Tibial nerve (tissue), 4 donors: Measurements from ENCODE around the gene ELL. TPM values are rescaled to one million over a fixed set of nuclear protein-coding genes. Genes with fewer than 3 reads are reported as not detected.

ENCODE experiments used
- DNase-seq, 2 donors: peaks; one replicate each; pipeline ENCODE4 v3.0.0-alpha.2; 2019; ENCODE audit warnings: low spot score in 2 of 2
- H3K27ac ChIP-seq, 4 donors: fragments of 200-600 bp; sonication (generic) in 3 of 4; one replicate each; pipeline ENCODE4 v1.5.1; 2017 to 2019; ENCODE audit warnings: mild to moderate bottlenecking in 1 of 4
- H3K27me3 ChIP-seq, 2 donors: fragments of 200-600 bp; sonication (generic) in 1 of 2; one replicate each; pipeline versions ENCODE4 v1.5.1 to v1.6.0; 2017 to 2019
- H3K36me3 ChIP-seq, 3 donors: fragments of 200-600 bp; sonication (generic); one replicate each; pipeline ENCODE4 v1.5.1; 2018 to 2019
- H3K4me1 ChIP-seq, 4 donors: fragments of 200-600 bp; sonication (generic) in 3 of 4; one replicate each; pipeline ENCODE4 v1.5.1; 2017 to 2019
- H3K4me3 ChIP-seq, 4 donors: fragments of 200-600 bp; sonication (generic) in 3 of 4; one replicate each; pipeline ENCODE4 v1.5.1; 2017 to 2019; ENCODE audit warnings: mild to moderate bottlenecking in 1 of 4, moderate library complexity in 1 of 4
- H3K9me3 ChIP-seq, 4 donors: fragments of 200-600 bp; sonication (generic) in 3 of 4; one replicate each; pipeline ENCODE4 v1.5.1; 2017 to 2019
- CTCF ChIP-seq, 5 experiments: fragments of 200-600 bp in 3 of 5; fragments of 450-650 bp in 2 of 5; sonication (generic) in 3 of 5; IDR thresholded peaks; one replicate each; pipeline ENCODE4 v1.5.1; 2016 to 2019; ENCODE audit warnings: antibody characterized with exemption in 5 of 5, mild to moderate bottlenecking in 3 of 5, moderate library complexity in 2 of 5
- EP300 ChIP-seq, 2 donors: sonication (generic); formaldehyde crosslinking; IDR thresholded peaks; one replicate each; pipeline ENCODE4 v1.6.1; 2017; ENCODE audit warnings: antibody characterized with exemption in 2 of 2, mild to moderate bottlenecking in 1 of 2
- POLR2A ChIP-seq, 2 donors: fragments of 450-650 bp; IDR thresholded peaks; one replicate each; pipeline ENCODE4 v1.6.1; 2017; ENCODE audit warnings: antibody characterized with exemption in 2 of 2, mild to moderate bottlenecking in 2 of 2, moderate library complexity in 2 of 2
- WGBS, 2 donors: methylation state at CpG; one replicate each; pipeline ENCODE4 v1.1.5; 2018; 5-methylcytosine and 5-hydroxymethylcytosine counted together
- total RNA-seq, 4 donors: library from RNA; depleted of rRNA; stranded (reverse); fragments of >200 nt; gene quantifications; one replicate each; pipeline ENCODE4 v1.1.0, GENCODE V29; 2016

The ELL gene
- total RNA-seq, 4 donors from 2014 or later: 13.8 to 45.9 (median 26.0) TPM

GRCh38 chr19:18430417-18431144 is 91.3 kb downstream of the ELL start:
- DNase-seq: no peak
- H3K36me3 ChIP-seq: peaks cover 0 to 44% (median 0%) of the 10 kb centered on the region in 3 donors
- H3K4me1 ChIP-seq: peaks cover 0 to 70% (median 35%) of the 10 kb centered on the region in 4 donors

GRCh38 chr19:18429717-18430416 is 92.0 kb downstream of the ELL start:
- TF ChIP-seq POLR2A (IDR thresholded peaks at IDR 0.05): no peak
- no peak for TF ChIP-seq CTCF (IDR thresholded peaks at IDR 0.05)
- TF ChIP-seq EP300 (IDR thresholded peaks at IDR 0.05): no peak
- DNase-seq: no peak
- H3K36me3 ChIP-seq: peaks cover 0 to 36% (median 0%) of the 10 kb centered on the region in 3 donors
- H3K9me3 ChIP-seq: no peaks in the 10 kb centered on the region
- WGBS, 2 donors: 43 to 51% methylated on average over 13 of the region's 13 CpGs
- H3K27ac ChIP-seq: peak overlapping the region; percentile 26 to 95 (median 86)
- no peaks in the 10 kb centered on the region for H3K27me3 ChIP-seq
- peaks cover 0 to 77% (median 41%) of the 10 kb centered on the region in 4 donors for H3K4me1 ChIP-seq
- H3K4me3 ChIP-seq: peak overlapping the region in 2 of 4 donors; percentile 50 to 52

More at GRCh38 chr19:18430417-18431144, 91.3 kb downstream of the ELL start:
- H3K9me3 ChIP-seq: no peaks in the 10 kb centered on the region
- TF ChIP-seq CTCF (IDR thresholded peaks at IDR 0.05) (no peak), EP300 (IDR thresholded peaks at IDR 0.05) (no peak), POLR2A (IDR thresholded peaks at IDR 0.05) (no peak)
- H3K4me3 ChIP-seq: no peak overlapping the region
- peak overlapping the region in 1 of 4 donors; percentile 90 for H3K27ac ChIP-seq
- 81 to 85% methylated on average over 19 to 21 of the region's 21 CpGs for WGBS, 2 donors
- no peaks in the 10 kb centered on the region for H3K27me3 ChIP-seq

- 18 to 20% methylated on average over 2 to 6 of the region's 77 CpGs for WGBS, 2 donors
- H3K36me3 ChIP-seq: peaks cover 0 to 29% (median 0%) of the 10 kb centered on the region in 3 donors
- no peaks in the 10 kb centered on the region for H3K9me3 ChIP-seq
- H3K27ac ChIP-seq: peak overlapping the region; percentile 26 to 95 (median 86)
- TF ChIP-seq EP300 (IDR thresholded peaks at IDR 0.05) (no peak), CTCF (IDR thresholded peaks at IDR 0.05) (no peak), POLR2A (IDR thresholded peaks at IDR 0.05) (no peak)
- peak overlapping the region; percentile 15 to 52 (median 48) for H3K4me3 ChIP-seq
- no peaks in the 10 kb centered on the region for H3K27me3 ChIP-seq
- no peak for DNase-seq
- H3K4me1 ChIP-seq: peaks cover 0 to 80% (median 45%) of the 10 kb centered on the region in 4 donors
Measured at GRCh38 chr19:18428787-18429674, 92.8 kb downstream of the ELL start.

- 73 to 76% methylated on average over 14 to 15 of the region's 17 CpGs for WGBS, 2 donors
- Histone ChIP-seq H3K4me3 (no peak overlapping the region), H3K27ac (peak overlapping the region in 3 of 4 donors; percentile 82 to 95 (median 90)), H3K36me3 (peaks cover 0 to 29% (median 0%) of the 10 kb centered on the region in 3 donors), H3K9me3 (no peaks in the 10 kb centered on the region), H3K27me3 (no peaks in the 10 kb centered on the region), H3K4me1 (peaks cover 0 to 82% (median 51%) of the 10 kb centered on the region in 4 donors)
- no peak for DNase-seq
- TF ChIP-seq POLR2A (IDR thresholded peaks at IDR 0.05) (no peak), CTCF (IDR thresholded peaks at IDR 0.05) (no peak), EP300 (IDR thresholded peaks at IDR 0.05) (no peak)
Measured at GRCh38 chr19:18428173-18428786, 93.6 kb downstream of the ELL start.
